HG02852 (cell line): Measurements from ENCODE around the gene UPF1.

Experiments used
- ATAC-seq: cut with Tn5 transposase; IDR thresholded peaks from one replicate; pipeline ENCODE4 v1.9.1; 2021; ENCODE audit warnings: mild to moderate bottlenecking, moderate library complexity; ENCODE audit not compliant: unreplicated experiment

The UPF1 gene

DNA sequence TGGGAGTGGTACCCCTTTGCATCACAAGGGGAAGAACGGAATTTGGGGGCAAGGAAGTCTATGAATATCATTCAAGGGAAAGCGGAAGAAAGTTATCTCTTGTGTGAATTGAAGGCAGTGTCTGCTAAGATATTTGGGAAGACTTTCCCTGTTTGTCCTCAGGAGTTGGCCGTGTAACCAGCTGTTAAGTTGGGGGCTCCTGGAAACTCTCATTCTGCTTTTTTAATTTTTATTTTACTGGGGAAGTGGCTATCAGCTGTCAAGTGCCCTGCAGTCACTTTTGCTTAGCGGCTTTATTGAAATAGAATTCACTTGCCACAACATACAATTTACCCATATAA, 2.9 kb downstream of the UPF1 start:
- no peak for ATAC-seq

DNA sequence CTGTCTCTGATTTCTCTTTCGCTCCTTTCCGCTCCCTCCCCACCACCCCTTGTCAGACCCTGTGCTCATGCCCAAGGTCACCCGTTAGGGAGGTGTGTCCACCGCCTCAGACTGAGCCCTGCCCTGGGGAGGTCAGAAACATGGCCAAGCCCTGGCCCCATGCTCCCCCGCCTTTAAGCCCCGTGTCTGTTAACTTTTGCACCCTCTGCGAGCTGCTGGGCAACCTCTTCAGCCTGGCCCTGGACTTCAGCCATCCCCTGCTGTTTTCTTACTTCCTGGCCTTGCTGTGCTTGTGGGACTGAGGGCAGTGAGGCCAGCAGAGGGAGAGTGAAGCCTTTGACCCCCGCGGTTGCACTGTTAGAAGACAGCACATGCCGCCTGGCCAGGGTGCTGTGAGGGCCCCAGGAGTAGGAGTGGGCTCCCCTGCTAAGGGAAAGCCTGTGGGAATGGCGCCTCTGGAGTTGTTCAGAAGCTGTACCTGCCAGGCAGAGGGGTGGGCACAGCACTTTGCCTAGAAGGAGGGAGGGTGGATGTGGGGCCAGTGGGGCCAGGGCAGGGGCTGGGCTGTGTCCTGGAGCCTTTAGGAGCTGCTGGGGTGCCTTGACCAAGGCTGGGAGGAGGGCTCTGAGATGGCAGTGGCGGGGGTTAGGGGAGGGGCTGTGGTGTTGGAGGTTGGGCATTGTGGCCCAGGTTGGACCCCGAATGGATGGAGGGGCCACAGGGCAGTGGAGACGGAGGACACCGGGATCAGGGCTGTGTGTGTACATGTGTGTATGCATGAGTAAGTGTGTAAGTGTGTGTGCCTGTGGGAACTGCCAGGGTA, 7.9 kb downstream of the UPF1 start:
- ATAC-seq, result no peak

DNA sequence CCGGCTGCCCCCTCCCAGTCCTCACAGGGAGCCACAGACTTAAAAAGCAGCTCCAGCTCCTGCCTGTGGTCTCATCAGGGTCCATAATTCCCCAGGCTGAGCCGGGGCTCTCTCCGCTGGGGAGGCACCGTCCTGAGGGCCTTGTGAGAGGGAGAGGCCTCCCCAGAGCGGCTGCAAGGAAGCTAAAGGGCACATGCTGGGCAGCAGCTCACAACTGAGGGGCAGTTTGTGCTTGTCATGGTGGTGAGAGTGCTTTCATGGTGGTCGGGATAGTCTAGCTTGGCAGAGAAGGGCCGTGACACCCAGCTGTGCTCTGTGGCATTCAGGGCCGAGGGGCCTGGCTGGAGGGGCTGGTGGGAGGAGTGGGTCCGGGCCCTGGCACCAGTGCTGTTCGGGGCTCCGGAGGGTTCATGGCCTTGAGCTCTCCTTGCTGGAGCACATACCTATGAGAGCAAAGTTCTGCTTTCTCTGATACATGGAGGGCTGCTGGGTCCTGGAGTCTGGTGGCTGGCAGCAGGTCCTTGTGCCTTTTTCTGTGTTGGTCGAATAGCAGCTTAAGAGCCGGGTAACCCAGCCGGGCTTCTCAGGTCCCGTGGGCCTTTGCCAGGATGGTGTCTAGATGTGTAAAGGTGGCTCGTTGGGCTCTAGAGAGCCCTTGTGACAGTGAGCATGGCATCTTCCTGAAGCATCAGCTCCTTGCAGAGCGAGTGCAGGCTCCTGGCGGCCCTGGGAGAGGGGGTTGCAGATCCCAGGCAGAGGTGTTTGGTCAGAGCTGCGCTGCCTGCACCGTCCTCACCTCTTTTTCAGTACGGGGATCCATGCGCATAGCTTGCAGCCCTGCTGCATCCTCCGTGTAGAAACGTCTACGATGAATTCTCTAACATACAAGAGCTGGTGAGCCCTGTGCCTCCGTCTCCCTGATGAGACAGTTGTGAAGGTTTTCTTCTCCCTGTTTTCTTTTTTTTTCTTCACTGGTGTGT, 8.8 kb downstream of the UPF1 start:
- ATAC-seq, result no peak

DNA sequence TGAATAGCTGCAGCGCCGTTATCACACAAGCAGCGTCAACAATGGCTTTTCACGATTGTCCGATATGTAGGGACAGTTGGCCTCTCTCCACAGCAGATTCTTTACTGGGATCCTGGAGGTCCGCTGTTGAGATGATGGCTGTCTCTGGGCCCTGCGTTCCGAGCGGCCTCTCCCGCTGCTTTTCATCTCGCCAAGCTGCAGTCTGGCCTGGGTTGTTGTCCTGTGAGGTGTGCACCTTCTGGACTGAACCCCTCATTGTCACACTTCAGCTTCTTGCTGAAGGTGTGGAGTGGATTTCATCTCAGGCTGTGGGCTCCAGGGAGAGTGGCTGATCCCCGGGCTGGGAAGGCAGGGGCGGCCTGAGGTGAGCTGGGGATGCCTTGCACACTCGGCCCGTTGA, 9.6 kb downstream of the UPF1 start:
- no peak for ATAC-seq

DNA sequence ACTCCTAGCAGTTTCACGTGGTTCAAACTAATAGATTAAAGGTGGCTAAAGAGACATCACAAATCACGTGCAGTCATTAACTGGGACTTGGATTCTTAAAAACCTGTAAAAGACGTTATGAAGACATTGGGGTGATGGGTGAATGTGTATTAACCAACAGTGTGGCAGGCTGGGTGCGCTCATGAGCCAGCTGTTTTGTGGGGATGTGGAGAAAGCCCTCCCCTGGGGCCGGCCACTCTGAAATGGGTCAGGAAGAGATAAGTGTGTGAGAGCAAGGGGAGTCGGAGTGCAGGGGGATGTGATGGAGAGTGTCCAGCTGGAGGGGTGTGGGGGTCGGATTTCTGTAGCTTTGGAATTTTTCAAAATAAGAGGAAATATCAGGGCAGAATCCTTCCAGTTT, 10.4 kb downstream of the UPF1 start:
- no peak for ATAC-seq

DNA sequence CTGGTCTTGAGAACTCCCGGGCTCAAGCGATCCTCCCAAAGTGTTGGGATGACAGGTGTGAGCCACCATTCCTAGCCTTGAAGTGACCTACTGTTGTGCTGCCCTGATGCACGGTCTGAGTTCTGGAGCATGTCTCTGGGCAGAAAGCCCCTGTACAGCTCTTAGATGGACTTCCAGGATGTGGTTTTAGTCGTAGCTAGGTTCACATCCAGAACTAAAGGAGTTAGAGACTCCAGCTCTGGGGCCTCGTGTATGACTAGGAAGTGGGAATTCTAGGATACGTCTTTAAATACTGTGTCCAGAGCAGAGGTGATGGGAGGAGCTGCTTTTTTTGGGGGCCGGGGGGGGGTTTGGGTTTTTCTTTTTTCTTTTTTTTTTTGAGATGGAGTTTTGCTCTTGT, 12.2 kb downstream of the UPF1 start:
- ATAC-seq, result no peak

DNA sequence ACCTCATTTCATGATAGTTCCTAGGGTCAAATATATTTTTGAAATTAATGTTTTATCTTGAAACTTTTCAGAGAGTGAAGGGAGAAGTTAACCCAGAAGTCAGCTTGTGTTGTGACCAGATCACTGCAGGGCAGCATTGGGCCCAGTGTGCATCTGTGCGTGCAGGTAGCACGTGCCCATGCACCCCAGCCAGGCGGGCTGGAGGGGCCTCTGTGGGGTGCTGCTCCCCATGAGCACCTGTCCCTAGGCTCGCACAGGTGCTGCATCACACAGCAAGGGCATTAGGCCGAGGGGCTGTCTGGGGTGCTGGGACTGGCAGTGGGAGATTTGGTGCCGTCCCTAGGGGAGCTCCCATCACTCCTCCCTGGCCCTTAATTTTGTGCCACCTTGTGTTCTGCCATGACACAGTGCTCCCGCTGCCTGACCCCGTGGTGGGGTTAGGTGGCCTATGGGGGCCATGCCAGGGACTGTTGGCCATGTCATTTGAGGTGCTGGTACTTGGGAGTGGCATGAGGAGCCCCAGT, 13.1 kb downstream of the UPF1 start:
- ATAC-seq, result no peak

DNA sequence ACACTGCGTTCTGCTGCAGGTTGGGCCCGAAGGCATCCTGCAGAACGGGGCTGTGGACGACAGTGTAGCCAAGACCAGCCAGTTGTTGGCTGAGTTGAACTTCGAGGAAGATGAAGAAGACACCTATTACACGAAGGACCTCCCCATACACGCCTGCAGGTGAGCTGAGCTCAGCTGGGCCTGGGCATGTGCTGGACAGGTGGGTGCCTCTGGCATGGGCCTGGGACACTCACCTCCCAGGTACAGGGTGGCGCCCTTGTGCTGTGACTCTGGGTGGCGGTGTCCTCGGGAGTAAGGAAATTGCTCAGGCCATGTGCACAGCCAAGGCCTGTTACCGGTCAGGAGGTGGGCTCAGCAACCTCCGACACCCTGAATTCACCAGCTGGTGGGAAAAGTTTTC, 14.2 kb downstream of the UPF1 start:
- no peak for ATAC-seq

DNA sequence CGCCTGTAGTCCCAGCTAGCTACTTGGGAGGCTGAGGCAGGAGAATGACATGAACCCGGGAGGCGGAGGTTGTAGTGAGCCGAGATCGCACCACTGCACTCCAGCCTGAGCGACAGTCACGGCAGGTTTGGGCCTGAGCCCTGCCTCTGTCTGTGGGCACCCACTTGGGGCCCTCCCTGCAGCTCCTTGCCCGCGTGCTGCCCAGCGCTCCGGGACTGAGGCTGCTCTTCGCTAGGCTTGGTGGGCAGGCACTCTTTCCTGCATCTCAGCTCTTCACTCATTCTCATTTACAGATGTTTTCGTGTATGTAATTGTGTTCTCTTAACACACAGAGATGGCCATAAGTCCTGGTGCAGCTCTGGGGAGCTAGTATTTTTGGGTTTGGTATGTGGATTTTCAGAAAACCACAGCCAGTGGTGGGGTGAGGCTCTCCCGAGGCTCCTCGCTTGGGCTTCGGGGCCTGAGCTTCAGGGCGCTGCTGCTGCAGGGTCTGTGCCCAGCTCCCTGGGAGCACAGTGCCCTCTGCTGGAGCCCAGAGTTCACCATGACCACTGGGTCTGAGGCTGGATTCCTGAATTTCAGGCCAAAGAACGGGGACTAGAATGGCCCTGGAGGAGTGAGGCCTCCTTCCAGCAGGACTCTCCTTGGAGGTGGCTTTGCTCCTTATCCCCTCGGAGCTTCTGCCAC, 15.2 kb downstream of the UPF1 start:
- ATAC-seq, result no peak

DNA sequence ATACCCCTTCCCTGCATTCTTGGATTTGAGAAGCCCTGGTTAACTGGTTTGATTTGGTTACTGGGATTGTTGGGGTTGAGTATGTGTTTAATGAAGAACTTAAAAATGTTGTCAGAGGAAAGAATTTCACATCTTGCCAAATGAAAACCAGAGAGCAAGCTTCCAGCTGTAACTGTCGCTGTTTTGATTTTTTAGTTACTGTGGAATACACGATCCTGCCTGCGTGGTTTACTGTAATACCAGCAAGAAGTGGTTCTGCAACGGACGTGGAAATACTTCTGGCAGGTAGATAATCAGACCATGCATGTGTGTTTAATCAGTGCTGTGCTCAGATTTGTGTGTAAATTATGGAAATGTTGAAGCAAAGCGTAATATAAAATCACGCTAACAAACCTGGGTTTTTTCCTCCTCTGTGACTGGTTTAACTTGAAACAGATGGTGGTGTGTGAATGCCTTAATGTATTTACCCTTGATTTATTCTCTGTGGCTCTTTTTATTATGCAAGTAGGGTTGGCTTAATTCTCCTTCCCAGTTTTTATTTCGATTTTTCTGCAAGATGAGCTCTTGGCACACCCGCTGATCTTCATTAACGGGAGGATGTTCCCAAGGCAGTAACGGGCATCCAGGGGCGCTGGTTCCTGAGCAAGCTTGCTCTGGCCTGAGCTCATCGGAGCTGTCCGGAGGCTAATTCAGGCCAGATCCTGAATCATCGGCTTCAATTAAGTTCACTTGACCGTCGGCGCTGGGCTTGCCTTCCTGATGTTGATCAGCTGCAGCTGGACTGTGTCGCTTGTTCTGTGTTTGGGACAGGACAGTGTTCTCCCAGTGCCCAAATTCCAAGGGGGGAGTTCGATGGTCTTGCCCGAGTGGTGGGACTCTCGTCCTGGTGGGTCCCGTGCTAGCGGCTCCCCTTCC, 16.0 kb downstream of the UPF1 start:
- ATAC-seq, result no peak

DNA sequence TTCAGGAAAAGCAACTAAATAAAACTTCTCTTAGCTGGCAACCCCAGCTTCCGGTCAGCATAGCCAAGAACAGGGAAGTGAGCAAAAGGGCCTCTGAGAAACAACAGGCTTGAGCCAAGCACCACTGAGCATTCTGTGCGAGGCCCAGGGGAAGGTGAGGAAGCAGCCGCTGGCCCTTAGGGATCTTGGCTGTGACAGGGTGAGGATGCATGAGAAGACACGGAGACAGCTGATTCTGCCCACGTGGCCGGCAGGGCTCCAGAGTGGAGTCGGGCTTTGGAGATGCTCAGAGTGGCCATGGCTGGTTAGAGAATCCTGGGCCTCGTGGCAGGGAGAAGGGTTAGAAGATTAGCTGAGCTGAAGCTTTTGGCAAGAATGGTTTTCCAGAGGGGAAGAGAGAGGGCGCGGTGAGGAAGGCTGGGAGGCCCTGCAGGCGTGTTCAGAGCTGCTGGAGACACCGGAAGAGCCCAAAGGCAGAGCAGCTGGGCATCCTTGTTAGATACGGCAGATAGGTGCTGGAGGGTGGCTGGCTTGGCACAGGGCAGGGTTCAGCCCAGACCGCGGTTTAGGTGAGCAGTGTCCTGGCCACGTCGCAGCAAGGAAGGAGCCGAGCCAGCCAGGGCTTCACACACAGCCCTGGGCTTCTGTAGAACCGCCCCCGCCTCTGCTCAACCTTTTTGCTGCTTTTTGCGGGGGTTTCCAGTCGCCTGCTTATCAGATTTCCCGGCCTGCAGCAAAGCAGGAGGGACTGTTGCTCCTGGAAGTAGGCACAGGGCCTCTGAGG, 17.3 kb downstream of the UPF1 start:
- no peak for ATAC-seq

DNA sequence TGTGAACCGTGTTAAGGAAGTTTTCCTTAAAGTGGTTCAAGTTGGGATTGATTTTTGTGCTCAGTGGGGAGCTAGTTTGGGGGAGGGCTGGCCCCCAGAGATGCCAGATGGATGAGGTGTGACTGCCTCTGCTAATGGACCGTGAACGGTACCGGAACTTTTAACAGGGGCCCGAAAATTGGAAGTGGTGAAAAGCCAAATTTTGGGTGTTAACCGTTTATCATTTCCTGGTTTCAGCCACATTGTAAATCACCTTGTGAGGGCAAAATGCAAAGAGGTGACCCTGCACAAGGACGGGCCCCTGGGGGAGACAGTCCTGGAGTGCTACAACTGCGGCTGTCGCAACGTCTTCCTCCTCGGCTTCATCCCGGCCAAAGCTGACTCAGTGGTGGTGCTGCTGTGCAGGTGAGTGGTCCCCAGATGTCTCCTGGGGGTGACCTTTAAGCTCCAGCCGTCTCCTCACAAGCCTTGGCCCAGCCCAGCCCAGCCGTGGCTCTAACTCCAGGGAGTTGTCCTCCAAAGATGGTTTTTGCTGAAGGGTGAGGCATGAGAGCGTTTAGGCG, 18.2 kb downstream of the UPF1 start:
- ATAC-seq, result no peak

DNA sequence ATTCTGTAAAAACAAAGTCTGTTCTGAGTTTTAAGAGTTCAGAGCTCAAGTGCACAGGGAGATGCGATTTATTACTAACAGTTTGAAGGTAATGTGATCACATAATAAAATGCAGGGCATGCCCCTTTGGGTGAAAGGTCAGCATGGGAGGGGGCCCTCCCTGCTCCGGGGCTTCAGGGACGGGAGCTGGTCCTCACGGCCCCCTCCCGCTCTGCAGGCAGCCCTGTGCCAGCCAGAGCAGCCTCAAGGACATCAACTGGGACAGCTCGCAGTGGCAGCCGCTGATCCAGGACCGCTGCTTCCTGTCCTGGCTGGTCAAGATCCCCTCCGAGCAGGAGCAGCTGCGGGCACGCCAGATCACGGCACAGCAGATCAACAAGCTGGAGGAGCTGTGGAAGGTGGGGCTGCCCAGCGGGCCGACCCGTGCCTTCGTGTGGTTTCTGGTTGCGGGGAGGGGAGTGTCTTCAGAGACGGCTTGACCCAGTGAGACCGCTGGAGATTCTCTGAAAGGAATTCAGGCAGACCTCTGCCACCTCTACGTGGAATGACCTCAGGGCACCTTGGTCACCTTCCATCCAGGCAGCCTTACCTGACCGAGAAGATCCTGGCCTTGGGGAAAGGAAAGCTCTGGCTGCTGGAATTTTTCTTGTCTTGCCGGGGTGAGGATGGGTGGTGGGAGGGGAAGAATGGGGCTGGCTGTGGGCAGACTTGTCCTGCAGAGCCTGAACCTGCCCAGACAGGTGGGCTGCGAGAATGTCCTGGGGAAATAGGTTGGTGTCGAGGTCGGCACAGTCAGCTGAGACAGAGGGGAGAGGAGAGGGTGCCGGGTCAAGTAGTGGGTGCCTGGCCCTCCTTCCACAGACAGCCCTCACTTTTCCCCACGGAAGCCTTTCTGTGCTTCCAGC, 19.0 kb downstream of the UPF1 start:
- no peak for ATAC-seq

DNA sequence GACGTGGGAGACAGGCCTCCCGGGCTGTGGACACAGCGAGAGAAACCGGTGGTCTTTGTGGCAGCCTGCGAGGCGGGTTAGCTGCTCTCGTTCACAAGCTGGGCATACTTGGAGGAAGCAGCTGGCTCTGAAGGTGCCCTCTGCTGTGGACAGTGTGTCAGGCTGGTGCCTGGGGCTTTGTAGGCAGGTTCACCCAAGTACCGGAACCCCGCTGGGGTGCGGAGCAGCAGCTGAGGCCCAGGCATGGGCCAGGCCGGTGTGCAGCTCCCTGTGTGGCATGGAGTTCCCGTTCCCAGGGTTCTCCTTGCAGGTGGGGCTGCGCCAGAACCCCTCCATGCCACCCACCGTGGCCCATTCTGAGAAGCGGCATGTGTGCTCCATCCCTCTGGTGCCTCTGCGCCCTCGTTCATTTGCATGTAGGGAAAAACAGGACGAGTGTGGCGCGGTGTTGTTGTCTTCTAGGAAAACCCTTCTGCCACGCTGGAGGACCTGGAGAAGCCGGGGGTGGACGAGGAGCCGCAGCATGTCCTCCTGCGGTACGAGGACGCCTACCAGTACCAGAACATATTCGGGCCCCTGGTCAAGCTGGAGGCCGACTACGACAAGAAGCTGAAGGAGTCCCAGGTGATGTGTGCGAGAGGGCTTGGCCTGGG, 20.0 kb downstream of the UPF1 start:
- ATAC-seq, result no peak

DNA sequence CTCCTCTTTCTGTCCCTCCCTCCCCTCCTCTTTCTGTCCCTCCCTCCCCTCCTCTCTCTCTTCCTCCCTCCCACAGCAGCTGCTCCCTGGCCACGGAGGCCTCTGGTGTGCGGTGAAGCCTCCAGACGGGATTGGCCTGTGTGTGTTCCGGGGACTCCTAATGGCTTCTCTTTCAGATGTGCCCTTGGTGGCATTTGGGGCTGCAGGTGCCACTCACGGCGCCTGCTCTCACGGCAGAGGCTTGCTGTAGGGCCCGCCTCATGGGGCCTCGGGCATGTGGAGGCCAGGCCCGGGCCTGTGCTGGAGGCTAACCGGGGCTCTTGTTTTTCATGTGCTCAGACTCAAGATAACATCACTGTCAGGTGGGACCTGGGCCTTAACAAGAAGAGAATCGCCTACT, 20.9 kb downstream of the UPF1 start:
- ATAC-seq, result no peak

DNA sequence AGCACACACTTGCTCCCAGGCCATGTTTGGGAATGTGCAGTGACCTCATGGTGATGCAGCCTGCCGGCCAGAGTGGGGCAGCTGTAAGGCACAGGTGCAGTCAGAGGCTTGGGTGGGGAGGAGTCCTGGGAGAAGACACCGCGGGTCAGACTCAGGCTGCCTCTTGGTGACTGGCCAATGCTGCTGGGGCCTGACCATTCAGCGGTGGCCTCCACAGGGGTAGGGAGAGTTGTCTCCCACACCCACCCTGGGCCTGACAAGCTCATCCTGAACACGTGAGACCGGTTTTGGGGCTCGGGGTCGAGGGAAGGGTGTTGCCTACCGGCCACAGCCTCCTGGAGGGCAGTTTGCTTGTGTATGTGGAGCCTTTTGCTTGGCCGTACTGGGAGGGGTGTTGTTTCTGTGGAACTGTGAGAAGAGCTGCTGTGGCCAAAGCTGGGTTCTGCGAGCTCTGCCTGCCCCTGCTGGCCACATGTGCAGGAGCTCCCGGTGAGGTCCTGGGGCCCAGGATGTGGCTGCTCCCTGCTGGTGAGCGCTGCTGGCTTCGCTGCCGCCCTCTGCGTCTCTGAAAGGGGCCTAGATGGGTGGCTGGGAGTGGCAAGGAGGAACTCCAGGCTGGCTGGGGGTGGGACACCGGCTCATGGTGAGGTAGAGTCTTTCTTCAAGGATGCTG, 22.1 kb downstream of the UPF1 start:
- no peak for ATAC-seq

DNA sequence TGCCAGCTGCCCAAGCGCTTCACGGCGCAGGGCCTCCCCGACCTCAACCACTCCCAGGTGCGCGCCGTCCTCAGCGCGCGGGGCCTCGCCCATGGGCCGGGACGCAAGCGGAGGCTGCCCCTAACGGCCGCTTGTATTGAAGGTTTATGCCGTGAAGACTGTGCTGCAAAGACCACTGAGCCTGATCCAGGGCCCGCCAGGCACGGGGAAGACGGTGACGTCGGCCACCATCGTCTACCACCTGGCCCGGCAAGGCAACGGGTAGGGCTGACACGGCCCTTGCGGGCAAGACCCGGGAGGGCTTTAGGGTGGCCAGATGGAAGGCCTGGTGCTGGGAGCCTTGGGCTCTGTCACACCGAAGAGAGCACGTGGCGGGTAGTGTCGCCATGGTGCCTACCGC, 23.2 kb downstream of the UPF1 start:
- no peak for ATAC-seq
